H9 (cell line): ENCODE data around the gene TICRR. TPM values are rescaled to one million over a fixed set of nuclear protein-coding genes. Genes with fewer than 3 reads are reported as not detected.

Source experiments
- DNase-seq: peaks from one replicate; pipeline ENCODE4 v3.0.0-alpha.2; 2017
- H2AFZ ChIP-seq: one replicate; pipeline ENCODE4 v1.6.1; 2013; ENCODE audit warnings: mild to moderate bottlenecking, low read length, control low read depth, moderate library complexity
- H2AK5ac ChIP-seq: 2 replicates; pipeline ENCODE4 v1.6.1; 2013; ENCODE audit warnings: low read length, control low read depth, mixed read lengths; ENCODE audit not compliant: insufficient read length
- H2BK120ac ChIP-seq: one replicate; pipeline ENCODE4 v1.6.1; 2013; ENCODE audit warnings: low read depth, mild to moderate bottlenecking, low read length, control low read depth, inconsistent platforms; ENCODE audit not compliant: poor library complexity, severe bottlenecking
- H2BK12ac ChIP-seq: 2 replicates; pipeline ENCODE4 v1.6.1; 2013; ENCODE audit warnings: low read length, control low read depth, mixed read lengths, low read depth; ENCODE audit not compliant: insufficient read length
- H2BK15ac ChIP-seq: 2 replicates; pipeline ENCODE4 v1.6.1; 2013; ENCODE audit warnings: low read depth, low read length, control low read depth
- H2BK20ac ChIP-seq: one replicate; pipeline ENCODE4 v1.6.1; 2013; ENCODE audit warnings: low read depth, mild to moderate bottlenecking, low read length, control low read depth, inconsistent platforms; ENCODE audit not compliant: poor library complexity, severe bottlenecking
- H2BK5ac ChIP-seq: 2 replicates; pipeline ENCODE4 v1.6.1; 2013; ENCODE audit warnings: low read length, control low read depth, mixed read lengths; ENCODE audit not compliant: insufficient read length
- H3K14ac ChIP-seq: 2 replicates; pipeline ENCODE4 v1.6.1; 2013; ENCODE audit warnings: low read length, control low read depth; ENCODE audit not compliant: insufficient read depth
- H3K18ac ChIP-seq: 2 replicates; pipeline ENCODE4 v1.6.1; 2013; ENCODE audit warnings: low read depth, mild to moderate bottlenecking, mixed read lengths, low read length, control low read depth; ENCODE audit not compliant: insufficient read length
- H3K23ac ChIP-seq: 2 replicates; pipeline ENCODE4 v1.6.1; 2013; ENCODE audit warnings: low read length, control low read depth, mixed read lengths, low read depth; ENCODE audit not compliant: insufficient read length
- H3K23me2 ChIP-seq: 2 replicates; pipeline ENCODE4 v1.6.1; 2013; ENCODE audit warnings: low read depth, mild to moderate bottlenecking, mixed read lengths, low read length, control low read depth; ENCODE audit not compliant: insufficient read length, poor library complexity, severe bottlenecking
- H3K27ac ChIP-seq: 2 replicates; pipeline ENCODE4 v1.5.1; 2013; ENCODE audit warnings: low read length, control low read depth, mixed read lengths, low read depth; ENCODE audit not compliant: insufficient read length
- H3K27me3 ChIP-seq: 2 replicates; pipeline ENCODE4 v1.6.1; 2013; ENCODE audit warnings: low read length, control low read depth, inconsistent platforms; ENCODE audit not compliant: insufficient read depth
- H3K4ac ChIP-seq: 2 replicates; pipeline ENCODE4 v1.6.1; 2013; ENCODE audit warnings: low read depth, mild to moderate bottlenecking, control low read depth, inconsistent platforms, low read length, moderate library complexity
- H3K4me1 ChIP-seq: 2 replicates; pipeline ENCODE4 v1.6.1; 2013; ENCODE audit warnings: low read length, control low read depth, inconsistent platforms; ENCODE audit not compliant: insufficient read depth
- H3K4me2 ChIP-seq: 2 replicates; pipeline ENCODE4 v1.6.1; 2013; ENCODE audit warnings: low read length, control low read depth, mixed read lengths; ENCODE audit not compliant: insufficient read length, insufficient read depth
- H3K56ac ChIP-seq: 2 replicates; pipeline ENCODE4 v1.6.1; 2013; ENCODE audit warnings: low read depth, mild to moderate bottlenecking, mixed read lengths, low read length, control low read depth; ENCODE audit not compliant: insufficient read length
- H3K79me1 ChIP-seq: 2 replicates; pipeline ENCODE4 v1.6.1; 2013; ENCODE audit warnings: low read depth, mild to moderate bottlenecking, moderate library complexity, low read length, control low read depth, inconsistent platforms; ENCODE audit not compliant: insufficient read depth, poor library complexity, severe bottlenecking
- H3K79me2 ChIP-seq: 2 replicates; pipeline ENCODE4 v1.6.1; 2013; ENCODE audit warnings: low read length, control low read depth, inconsistent platforms; ENCODE audit not compliant: insufficient read depth
- H3K9ac ChIP-seq: 2 replicates; pipeline ENCODE4 v1.6.1; 2013; ENCODE audit warnings: low read length, control low read depth, mixed read lengths; ENCODE audit not compliant: insufficient read length; ENCODE audit errors: extremely low read depth
- H3K9me3 ChIP-seq: one replicate; pipeline ENCODE4 v1.6.1; 2013; ENCODE audit warnings: low read depth, low read length, inconsistent platforms; ENCODE audit not compliant: control insufficient read depth
- H3T11ph ChIP-seq: one replicate; pipeline ENCODE4 v1.6.1; 2013; ENCODE audit warnings: mild to moderate bottlenecking, low read length, control low read depth, inconsistent platforms
- H4K20me1 ChIP-seq: one replicate; pipeline ENCODE4 v1.6.1; 2013; ENCODE audit not compliant: control insufficient read depth, insufficient read length, insufficient read depth
- H4K5ac ChIP-seq: 2 replicates; pipeline ENCODE4 v1.6.1; 2013; ENCODE audit warnings: low read depth, mild to moderate bottlenecking, mixed read lengths, low read length, control low read depth; ENCODE audit not compliant: insufficient read length
- H4K8ac ChIP-seq: replicated peaks from 2 replicates; pipeline ENCODE4 v1.6.1; 2013; ENCODE audit warnings: low read length, control low read depth, mixed read lengths, low read depth; ENCODE audit not compliant: insufficient read length
- H4K91ac ChIP-seq: 2 replicates; pipeline ENCODE4 v1.6.1; 2013; ENCODE audit warnings: low read depth, mild to moderate bottlenecking, moderate library complexity, mixed read lengths, low read length, control low read depth; ENCODE audit not compliant: insufficient read length
- H3K27ac Mint-ChIP-seq, 3 experiments: 2 replicates in 2 of 3; 3 replicates in 1 of 3; pipeline ENCODE4 v1.8.0; 2020 to 2021; ENCODE audit warnings: mixed read lengths in 3 of 3, mild to moderate bottlenecking in 1 of 3, moderate library complexity in 1 of 3
- H3K27me3 Mint-ChIP-seq: 2 replicates; pipeline ENCODE4 v1.8.0; 2021; ENCODE audit warnings: low read depth, mild to moderate bottlenecking, moderate library complexity, mixed read lengths
- H3K36me3 Mint-ChIP-seq, 3 experiments: 2 replicates in 2 of 3; 3 replicates in 1 of 3; pipeline ENCODE4 v1.8.0; 2020 to 2021; ENCODE audit warnings: low read depth in 3 of 3, mixed read lengths in 3 of 3; ENCODE audit not compliant: insufficient read depth in 1 of 3
- H3K4me1 Mint-ChIP-seq, 2 experiments: 2 replicates each; pipeline ENCODE4 v1.8.0; 2020; ENCODE audit warnings: mixed read lengths in 2 of 2
- H3K4me3 Mint-ChIP-seq, 2 experiments: 2 replicates in 1 of 2; 3 replicates in 1 of 2; pipeline ENCODE4 v1.8.0; 2020 to 2021; ENCODE audit warnings: mild to moderate bottlenecking in 2 of 2, mixed read lengths in 2 of 2, moderate library complexity in 1 of 2
- H3K9me3 Mint-ChIP-seq, 2 experiments: 2 replicates in 1 of 2; 3 replicates in 1 of 2; pipeline ENCODE4 v1.8.0; 2020; ENCODE audit warnings: mild to moderate bottlenecking in 2 of 2, mixed read lengths in 2 of 2, moderate library complexity in 1 of 2
- CTCF ChIP-seq: fragments of 200-600 bp; sonication (generic); conservative IDR thresholded peaks from 3 replicates; pipeline ENCODE4 v1.8.0; 2021; ENCODE audit warnings: antibody characterized with exemption, mild to moderate bottlenecking
- WGBS: extraction: QIAGEN DNeasy Blood & Tissue Kit; methylation state at CpG from one replicate; pipeline ENCODE4 v1.1.7; 2013; ENCODE audit warnings: missing lambda C conversion rate, low lambda C conversion rate, mixed read lengths; ENCODE audit not compliant: insufficient read length; ENCODE audit errors: extremely low coverage; 5-methylcytosine and 5-hydroxymethylcytosine counted together
- total RNA-seq: library from RNA; stranded (reverse); gene quantifications from 2 replicates; pipeline ENCODE4 v1.2.1, GENCODE V29; 2021

The TICRR gene
- total RNA-seq, 1 experiment from 2014 or later, result 26.0 TPM

- Histone ChIP-seq H3K56ac (no peak overlapping the region), H2BK20ac (no peak overlapping the region), H2AK5ac (no peak overlapping the region), H3T11ph (no peak overlapping the region), H4K5ac (no peak overlapping the region), H2BK12ac (no peak overlapping the region), H4K91ac (no peak overlapping the region), H3K23me2 (no peaks in the 10 kb centered on the region), H2AFZ (no peak overlapping the region), H4K20me1 (no peaks in the 10 kb centered on the region), H3K79me1 (no peaks in the 10 kb centered on the region), H3K4me2 (no peak overlapping the region), H2BK120ac (no peak overlapping the region), H3K9ac (no peak overlapping the region), H3K14ac (no peak overlapping the region; the same call in 1 of the 2 replicates), H3K79me2 (no peaks in the 10 kb centered on the region), H2BK5ac (no peak overlapping the region), H3K18ac (no peak overlapping the region), H3K27me3 (no peaks in the 10 kb centered on the region), H3K23ac (no peak overlapping the region), H3K9me3 (no peaks in the 10 kb centered on the region), H3K4ac (no peak overlapping the region), H2BK15ac (no peak overlapping the region), H3K27ac (no peak overlapping the region), H3K4me1 (0 out of 2 replicates have a peak, but pooled peaks cover 2% of the 10 kb centered on the region), H4K8ac (no peak overlapping the region)
- Mint-ChIP-seq H3K4me3 (no peak overlapping the region; a peak in 1 of 5 replicates), H3K27ac (no peak overlapping the region), H3K4me1 (peaks cover 6 to 8% of the 10 kb centered on the region in 2 experiments), H3K36me3 (no peaks in the 10 kb centered on the region), H3K27me3 (peaks cover 4% of the 10 kb centered on the region), H3K9me3 (peaks cover 5 to 7% of the 10 kb centered on the region in 2 experiments; a peak in 4 of 5 replicates)
- no peak for DNase-seq
- no peak for TF ChIP-seq CTCF
- no CpG with 5 or more reads among the region's 6 CpGs for WGBS
These were observed 43.3 kb upstream of the TICRR start for GRCh38 chr15:89531796-89532537.
